HEK293 (cell line): ENCODE results near the gene TMEM236.

ENCODE experiments used
- ZBTB8A ChIP-seq: fragments of 450-650 bp; formaldehyde crosslinking; IDR thresholded peaks from 2 replicates; pipeline ENCODE4 v1.5.1; 2016; ENCODE audit warnings: missing biosample characterization, missing genetic modification characterization
- ZIC2 ChIP-seq: fragments of 450-650 bp; formaldehyde crosslinking; IDR thresholded peaks from 2 replicates; pipeline ENCODE4 v1.5.1; 2016; ENCODE audit warnings: missing biosample characterization, missing genetic modification characterization
- ZNF157 ChIP-seq: fragments of 450-650 bp; formaldehyde crosslinking; IDR thresholded peaks from 2 replicates; pipeline ENCODE4 v1.5.1; 2016; ENCODE audit warnings: missing biosample characterization, missing genetic modification characterization
- ZNF202 ChIP-seq: fragments of 450-650 bp; formaldehyde crosslinking; IDR thresholded peaks from 2 replicates; pipeline ENCODE4 v1.5.1; 2016; ENCODE audit warnings: missing biosample characterization, missing genetic modification characterization, borderline replicate concordance
- ZNF449 ChIP-seq: fragments of 450-650 bp; formaldehyde crosslinking; IDR thresholded peaks from 2 replicates; pipeline ENCODE4 v1.5.1; 2017; ENCODE audit warnings: missing biosample characterization, mild to moderate bottlenecking, missing genetic modification characterization, moderate library complexity
- ZNF660 ChIP-seq: fragments of 450-650 bp; IDR thresholded peaks from 2 replicates; pipeline ENCODE4 v1.5.1; 2018; ENCODE audit warnings: missing biosample characterization, mild to moderate bottlenecking, missing genetic modification characterization
- ZNF701 ChIP-seq: fragments of 450-650 bp; formaldehyde crosslinking; IDR thresholded peaks from 2 replicates; pipeline ENCODE4 v1.5.1; 2016; ENCODE audit warnings: missing biosample characterization, missing genetic modification characterization
- TF ChIP-seq, protein P1 (sequence below): fragments of 450-650 bp; formaldehyde crosslinking; IDR thresholded peaks from 2 replicates; pipeline ENCODE4 v1.5.1; 2016; ENCODE audit warnings: missing biosample characterization, missing genetic modification characterization
- TF ChIP-seq, protein P2 (sequence below): fragments of 450-650 bp; formaldehyde crosslinking; IDR thresholded peaks from 2 replicates; pipeline ENCODE4 v1.5.1; 2017; ENCODE audit warnings: missing biosample characterization, missing genetic modification characterization
- TF ChIP-seq, protein P3 (sequence below): fragments of 450-650 bp; formaldehyde crosslinking; IDR thresholded peaks from 2 replicates; pipeline ENCODE4 v1.5.1; 2016; ENCODE audit warnings: missing biosample characterization, missing genetic modification characterization

GRCh38 chr10:17733620-17734019 is 18.4 kb upstream of the TMEM236 start:
- TF ChIP-seq, protein P1, sequence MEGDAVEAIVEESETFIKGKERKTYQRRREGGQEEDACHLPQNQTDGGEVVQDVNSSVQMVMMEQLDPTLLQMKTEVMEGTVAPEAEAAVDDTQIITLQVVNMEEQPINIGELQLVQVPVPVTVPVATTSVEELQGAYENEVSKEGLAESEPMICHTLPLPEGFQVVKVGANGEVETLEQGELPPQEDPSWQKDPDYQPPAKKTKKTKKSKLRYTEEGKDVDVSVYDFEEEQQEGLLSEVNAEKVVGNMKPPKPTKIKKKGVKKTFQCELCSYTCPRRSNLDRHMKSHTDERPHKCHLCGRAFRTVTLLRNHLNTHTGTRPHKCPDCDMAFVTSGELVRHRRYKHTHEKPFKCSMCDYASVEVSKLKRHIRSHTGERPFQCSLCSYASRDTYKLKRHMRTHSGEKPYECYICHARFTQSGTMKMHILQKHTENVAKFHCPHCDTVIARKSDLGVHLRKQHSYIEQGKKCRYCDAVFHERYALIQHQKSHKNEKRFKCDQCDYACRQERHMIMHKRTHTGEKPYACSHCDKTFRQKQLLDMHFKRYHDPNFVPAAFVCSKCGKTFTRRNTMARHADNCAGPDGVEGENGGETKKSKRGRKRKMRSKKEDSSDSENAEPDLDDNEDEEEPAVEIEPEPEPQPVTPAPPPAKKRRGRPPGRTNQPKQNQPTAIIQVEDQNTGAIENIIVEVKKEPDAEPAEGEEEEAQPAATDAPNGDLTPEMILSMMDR: no peak
- TF ChIP-seq, protein P2, sequence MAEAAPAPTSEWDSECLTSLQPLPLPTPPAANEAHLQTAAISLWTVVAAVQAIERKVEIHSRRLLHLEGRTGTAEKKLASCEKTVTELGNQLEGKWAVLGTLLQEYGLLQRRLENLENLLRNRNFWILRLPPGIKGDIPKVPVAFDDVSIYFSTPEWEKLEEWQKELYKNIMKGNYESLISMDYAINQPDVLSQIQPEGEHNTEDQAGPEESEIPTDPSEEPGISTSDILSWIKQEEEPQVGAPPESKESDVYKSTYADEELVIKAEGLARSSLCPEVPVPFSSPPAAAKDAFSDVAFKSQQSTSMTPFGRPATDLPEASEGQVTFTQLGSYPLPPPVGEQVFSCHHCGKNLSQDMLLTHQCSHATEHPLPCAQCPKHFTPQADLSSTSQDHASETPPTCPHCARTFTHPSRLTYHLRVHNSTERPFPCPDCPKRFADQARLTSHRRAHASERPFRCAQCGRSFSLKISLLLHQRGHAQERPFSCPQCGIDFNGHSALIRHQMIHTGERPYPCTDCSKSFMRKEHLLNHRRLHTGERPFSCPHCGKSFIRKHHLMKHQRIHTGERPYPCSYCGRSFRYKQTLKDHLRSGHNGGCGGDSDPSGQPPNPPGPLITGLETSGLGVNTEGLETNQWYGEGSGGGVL (tag by site-specific recombination): no peak
- TF ChIP-seq ZNF701 (tag by site-specific recombination) (no peak), ZNF202 (tag by site-specific recombination) (no peak), ZNF449 (tag by site-specific recombination) (no peak), ZNF660 (tag by site-specific recombination) (no peak), ZIC2 (tag by site-specific recombination) (no peak), ZBTB8A (tag by site-specific recombination) (no peak), ZNF157 (tag by site-specific recombination) (no peak)
- TF ChIP-seq, protein P3, sequence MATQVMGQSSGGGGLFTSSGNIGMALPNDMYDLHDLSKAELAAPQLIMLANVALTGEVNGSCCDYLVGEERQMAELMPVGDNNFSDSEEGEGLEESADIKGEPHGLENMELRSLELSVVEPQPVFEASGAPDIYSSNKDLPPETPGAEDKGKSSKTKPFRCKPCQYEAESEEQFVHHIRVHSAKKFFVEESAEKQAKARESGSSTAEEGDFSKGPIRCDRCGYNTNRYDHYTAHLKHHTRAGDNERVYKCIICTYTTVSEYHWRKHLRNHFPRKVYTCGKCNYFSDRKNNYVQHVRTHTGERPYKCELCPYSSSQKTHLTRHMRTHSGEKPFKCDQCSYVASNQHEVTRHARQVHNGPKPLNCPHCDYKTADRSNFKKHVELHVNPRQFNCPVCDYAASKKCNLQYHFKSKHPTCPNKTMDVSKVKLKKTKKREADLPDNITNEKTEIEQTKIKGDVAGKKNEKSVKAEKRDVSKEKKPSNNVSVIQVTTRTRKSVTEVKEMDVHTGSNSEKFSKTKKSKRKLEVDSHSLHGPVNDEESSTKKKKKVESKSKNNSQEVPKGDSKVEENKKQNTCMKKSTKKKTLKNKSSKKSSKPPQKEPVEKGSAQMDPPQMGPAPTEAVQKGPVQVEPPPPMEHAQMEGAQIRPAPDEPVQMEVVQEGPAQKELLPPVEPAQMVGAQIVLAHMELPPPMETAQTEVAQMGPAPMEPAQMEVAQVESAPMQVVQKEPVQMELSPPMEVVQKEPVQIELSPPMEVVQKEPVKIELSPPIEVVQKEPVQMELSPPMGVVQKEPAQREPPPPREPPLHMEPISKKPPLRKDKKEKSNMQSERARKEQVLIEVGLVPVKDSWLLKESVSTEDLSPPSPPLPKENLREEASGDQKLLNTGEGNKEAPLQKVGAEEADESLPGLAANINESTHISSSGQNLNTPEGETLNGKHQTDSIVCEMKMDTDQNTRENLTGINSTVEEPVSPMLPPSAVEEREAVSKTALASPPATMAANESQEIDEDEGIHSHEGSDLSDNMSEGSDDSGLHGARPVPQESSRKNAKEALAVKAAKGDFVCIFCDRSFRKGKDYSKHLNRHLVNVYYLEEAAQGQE (tag by site-specific recombination): no peak
